H9 (cell line): ENCODE results near the gene ANKRD13D. TPM values are rescaled to one million over a fixed set of nuclear protein-coding genes. Genes with fewer than 3 reads are reported as not detected.

Source experiments
- DNase-seq: peaks from one replicate; pipeline ENCODE4 v3.0.0-alpha.2; 2017
- H2AFZ ChIP-seq: one replicate; pipeline ENCODE4 v1.6.1; 2013; ENCODE audit warnings: mild to moderate bottlenecking, low read length, control low read depth, moderate library complexity
- H2AK5ac ChIP-seq: 2 replicates; pipeline ENCODE4 v1.6.1; 2013; ENCODE audit warnings: low read length, control low read depth, mixed read lengths; ENCODE audit not compliant: insufficient read length
- H2BK120ac ChIP-seq: one replicate; pipeline ENCODE4 v1.6.1; 2013; ENCODE audit warnings: low read depth, mild to moderate bottlenecking, low read length, control low read depth, inconsistent platforms; ENCODE audit not compliant: poor library complexity, severe bottlenecking
- H2BK12ac ChIP-seq: 2 replicates; pipeline ENCODE4 v1.6.1; 2013; ENCODE audit warnings: low read length, control low read depth, mixed read lengths, low read depth; ENCODE audit not compliant: insufficient read length
- H2BK15ac ChIP-seq: 2 replicates; pipeline ENCODE4 v1.6.1; 2013; ENCODE audit warnings: low read depth, low read length, control low read depth
- H2BK20ac ChIP-seq: one replicate; pipeline ENCODE4 v1.6.1; 2013; ENCODE audit warnings: low read depth, mild to moderate bottlenecking, low read length, control low read depth, inconsistent platforms; ENCODE audit not compliant: poor library complexity, severe bottlenecking
- H2BK5ac ChIP-seq: 2 replicates; pipeline ENCODE4 v1.6.1; 2013; ENCODE audit warnings: low read length, control low read depth, mixed read lengths; ENCODE audit not compliant: insufficient read length
- H3K14ac ChIP-seq: 2 replicates; pipeline ENCODE4 v1.6.1; 2013; ENCODE audit warnings: low read length, control low read depth; ENCODE audit not compliant: insufficient read depth
- H3K18ac ChIP-seq: 2 replicates; pipeline ENCODE4 v1.6.1; 2013; ENCODE audit warnings: low read depth, mild to moderate bottlenecking, mixed read lengths, low read length, control low read depth; ENCODE audit not compliant: insufficient read length
- H3K23ac ChIP-seq: 2 replicates; pipeline ENCODE4 v1.6.1; 2013; ENCODE audit warnings: low read length, control low read depth, mixed read lengths, low read depth; ENCODE audit not compliant: insufficient read length
- H3K23me2 ChIP-seq: 2 replicates; pipeline ENCODE4 v1.6.1; 2013; ENCODE audit warnings: low read depth, mild to moderate bottlenecking, mixed read lengths, low read length, control low read depth; ENCODE audit not compliant: insufficient read length, poor library complexity, severe bottlenecking
- H3K27ac ChIP-seq: 2 replicates; pipeline ENCODE4 v1.5.1; 2013; ENCODE audit warnings: low read length, control low read depth, mixed read lengths, low read depth; ENCODE audit not compliant: insufficient read length
- H3K27me3 ChIP-seq: 2 replicates; pipeline ENCODE4 v1.6.1; 2013; ENCODE audit warnings: low read length, control low read depth, inconsistent platforms; ENCODE audit not compliant: insufficient read depth
- H3K4ac ChIP-seq: 2 replicates; pipeline ENCODE4 v1.6.1; 2013; ENCODE audit warnings: low read depth, mild to moderate bottlenecking, control low read depth, inconsistent platforms, low read length, moderate library complexity
- H3K4me1 ChIP-seq: 2 replicates; pipeline ENCODE4 v1.6.1; 2013; ENCODE audit warnings: low read length, control low read depth, inconsistent platforms; ENCODE audit not compliant: insufficient read depth
- H3K4me2 ChIP-seq: 2 replicates; pipeline ENCODE4 v1.6.1; 2013; ENCODE audit warnings: low read length, control low read depth, mixed read lengths; ENCODE audit not compliant: insufficient read length, insufficient read depth
- H3K56ac ChIP-seq: 2 replicates; pipeline ENCODE4 v1.6.1; 2013; ENCODE audit warnings: low read depth, mild to moderate bottlenecking, mixed read lengths, low read length, control low read depth; ENCODE audit not compliant: insufficient read length
- H3K79me1 ChIP-seq: 2 replicates; pipeline ENCODE4 v1.6.1; 2013; ENCODE audit warnings: low read depth, mild to moderate bottlenecking, moderate library complexity, low read length, control low read depth, inconsistent platforms; ENCODE audit not compliant: insufficient read depth, poor library complexity, severe bottlenecking
- H3K79me2 ChIP-seq: 2 replicates; pipeline ENCODE4 v1.6.1; 2013; ENCODE audit warnings: low read length, control low read depth, inconsistent platforms; ENCODE audit not compliant: insufficient read depth
- H3K9ac ChIP-seq: 2 replicates; pipeline ENCODE4 v1.6.1; 2013; ENCODE audit warnings: low read length, control low read depth, mixed read lengths; ENCODE audit not compliant: insufficient read length; ENCODE audit errors: extremely low read depth
- H3K9me3 ChIP-seq: one replicate; pipeline ENCODE4 v1.6.1; 2013; ENCODE audit warnings: low read depth, low read length, inconsistent platforms; ENCODE audit not compliant: control insufficient read depth
- H3T11ph ChIP-seq: one replicate; pipeline ENCODE4 v1.6.1; 2013; ENCODE audit warnings: mild to moderate bottlenecking, low read length, control low read depth, inconsistent platforms
- H4K20me1 ChIP-seq: one replicate; pipeline ENCODE4 v1.6.1; 2013; ENCODE audit not compliant: control insufficient read depth, insufficient read length, insufficient read depth
- H4K5ac ChIP-seq: 2 replicates; pipeline ENCODE4 v1.6.1; 2013; ENCODE audit warnings: low read depth, mild to moderate bottlenecking, mixed read lengths, low read length, control low read depth; ENCODE audit not compliant: insufficient read length
- H4K8ac ChIP-seq: replicated peaks from 2 replicates; pipeline ENCODE4 v1.6.1; 2013; ENCODE audit warnings: low read length, control low read depth, mixed read lengths, low read depth; ENCODE audit not compliant: insufficient read length
- H4K91ac ChIP-seq: 2 replicates; pipeline ENCODE4 v1.6.1; 2013; ENCODE audit warnings: low read depth, mild to moderate bottlenecking, moderate library complexity, mixed read lengths, low read length, control low read depth; ENCODE audit not compliant: insufficient read length
- H3K27ac Mint-ChIP-seq, 3 experiments: 2 replicates in 2 of 3; 3 replicates in 1 of 3; pipeline ENCODE4 v1.8.0; 2020 to 2021; ENCODE audit warnings: mixed read lengths in 3 of 3, mild to moderate bottlenecking in 1 of 3, moderate library complexity in 1 of 3
- H3K27me3 Mint-ChIP-seq: 2 replicates; pipeline ENCODE4 v1.8.0; 2021; ENCODE audit warnings: low read depth, mild to moderate bottlenecking, moderate library complexity, mixed read lengths
- H3K36me3 Mint-ChIP-seq, 3 experiments: 2 replicates in 2 of 3; 3 replicates in 1 of 3; pipeline ENCODE4 v1.8.0; 2020 to 2021; ENCODE audit warnings: low read depth in 3 of 3, mixed read lengths in 3 of 3; ENCODE audit not compliant: insufficient read depth in 1 of 3
- H3K4me1 Mint-ChIP-seq, 2 experiments: 2 replicates each; pipeline ENCODE4 v1.8.0; 2020; ENCODE audit warnings: mixed read lengths in 2 of 2
- H3K4me3 Mint-ChIP-seq, 2 experiments: 2 replicates in 1 of 2; 3 replicates in 1 of 2; pipeline ENCODE4 v1.8.0; 2020 to 2021; ENCODE audit warnings: mild to moderate bottlenecking in 2 of 2, mixed read lengths in 2 of 2, moderate library complexity in 1 of 2
- H3K9me3 Mint-ChIP-seq, 2 experiments: 2 replicates in 1 of 2; 3 replicates in 1 of 2; pipeline ENCODE4 v1.8.0; 2020; ENCODE audit warnings: mild to moderate bottlenecking in 2 of 2, mixed read lengths in 2 of 2, moderate library complexity in 1 of 2
- CTCF ChIP-seq: fragments of 200-600 bp; sonication (generic); conservative IDR thresholded peaks from 3 replicates; pipeline ENCODE4 v1.8.0; 2021; ENCODE audit warnings: antibody characterized with exemption, mild to moderate bottlenecking
- WGBS: extraction: QIAGEN DNeasy Blood & Tissue Kit; methylation state at CpG from one replicate; pipeline ENCODE4 v1.1.7; 2013; ENCODE audit warnings: missing lambda C conversion rate, low lambda C conversion rate, mixed read lengths; ENCODE audit not compliant: insufficient read length; ENCODE audit errors: extremely low coverage; 5-methylcytosine and 5-hydroxymethylcytosine counted together
- total RNA-seq: library from RNA; stranded (reverse); gene quantifications from 2 replicates; pipeline ENCODE4 v1.2.1, GENCODE V29; 2021

The ANKRD13D gene
- total RNA-seq, 1 experiment from 2014 or later = 42.1 TPM

GRCh38 chr11:67351275-67352005, 62.3 kb downstream of the ANKRD13D start:
- Histone ChIP-seq H3K14ac (no peak overlapping the region), H3K4me1 (no peaks in the 10 kb centered on the region), H2BK5ac (no peak overlapping the region), H3K18ac (no peak overlapping the region), H2AK5ac (no peak overlapping the region), H2BK120ac (no peak overlapping the region), H3K27ac (no peak overlapping the region), H2BK12ac (no peak overlapping the region), H2BK20ac (no peak overlapping the region), H3K27me3 (no peaks in the 10 kb centered on the region), H4K8ac (no peak overlapping the region), H3K23ac (no peak overlapping the region), H2BK15ac (no peak overlapping the region), H2AFZ (no peak overlapping the region), H3T11ph (no peak overlapping the region), H3K79me1 (no peaks in the 10 kb centered on the region), H3K9me3 (no peaks in the 10 kb centered on the region), H3K23me2 (peaks cover 14% of the 10 kb centered on the region), H4K20me1 (no peaks in the 10 kb centered on the region), H3K4ac (no peak overlapping the region), H3K4me2 (no peak overlapping the region), H4K5ac (no peak overlapping the region), H3K79me2 (no peaks in the 10 kb centered on the region), H3K9ac (no peak overlapping the region), H4K91ac (no peak overlapping the region), H3K56ac (no peak overlapping the region)
- Mint-ChIP-seq H3K9me3 (no peaks in the 10 kb centered on the region; a peak in 1 of 5 replicates), H3K4me1 (peaks cover 27 to 42% of the 10 kb centered on the region in 2 experiments), H3K36me3 (no peaks in the 10 kb centered on the region), H3K4me3 (peak overlapping the region; percentile 44 to 61; a peak in 4 of 5 replicates), H3K27ac (no peak overlapping the region; a peak in 1 of 7 replicates), H3K27me3 (no peaks in the 10 kb centered on the region; the same call in 1 of the 2 replicates)
- DNase-seq = peak; percentile 78
- TF ChIP-seq CTCF = peak; percentile 95
- no CpG with 5 or more reads among the region's 11 CpGs for WGBS

Other genes starting within 250 kb of the ANKRD13D start
- 14.8 and 15.7 TPM in 2 replicates for gene RHOD, start 232.5 kb upstream of the ANKRD13D start, total RNA-seq
- 82.1 and 85.9 TPM in 2 replicates for gene KDM2A, start 170.0 kb upstream of the ANKRD13D start, total RNA-seq
- gene GRK2, start 22.8 kb upstream of the ANKRD13D start, total RNA-seq = 55.5 and 56.3 TPM in 2 replicates
- 42.2 and 44.2 TPM in 2 replicates for gene SSH3, start 14.2 kb downstream of the ANKRD13D start, total RNA-seq
- 19.5 and 22.3 TPM in 2 replicates for gene POLD4, start 64.2 kb downstream of the ANKRD13D start, total RNA-seq
- 1.6 and 2.1 TPM in 2 replicates for gene CLCF1, start 84.3 kb downstream of the ANKRD13D start, total RNA-seq
- gene RAD9A, start 102.7 kb downstream of the ANKRD13D start, total RNA-seq = 20.9 and 23.8 TPM in 2 replicates
- gene PPP1CA, start 112.6 kb downstream of the ANKRD13D start, total RNA-seq = 205 and 214 TPM in 2 replicates
- 0.28 and 0.44 TPM in 2 replicates for gene TBC1D10C, start 114.8 kb downstream of the ANKRD13D start, total RNA-seq
- 0.88 and 1.1 TPM in 2 replicates for gene CARNS1, start 126.4 kb downstream of the ANKRD13D start, total RNA-seq
- 46.6 and 51.7 TPM in 2 replicates for gene RPS6KB2, start 139.2 kb downstream of the ANKRD13D start, total RNA-seq
- gene PTPRCAP, start 148.4 kb downstream of the ANKRD13D start, total RNA-seq = 1.7 and 1.9 TPM in 2 replicates
- 80.9 and 86.4 TPM in 2 replicates for gene CORO1B, start 154.2 kb downstream of the ANKRD13D start, total RNA-seq
- gene GPR152, start 163.4 kb downstream of the ANKRD13D start, total RNA-seq = not detected in 2 replicates
- 0.09 TPM in 1 of 2 replicates, not detected in the other for gene CABP4, start 166.1 kb downstream of the ANKRD13D start, total RNA-seq
- gene TMEM134, start 179.9 kb downstream of the ANKRD13D start, total RNA-seq = 46.9 and 53.6 TPM in 2 replicates
- 31.9 and 35.6 TPM in 2 replicates for gene AIP, start 193.7 kb downstream of the ANKRD13D start, total RNA-seq
- 43.5 and 50.1 TPM in 2 replicates for gene PITPNM1, start 216.1 kb downstream of the ANKRD13D start, total RNA-seq
- gene CDK2AP2, start 218.9 kb downstream of the ANKRD13D start, total RNA-seq = 32.9 and 36.1 TPM in 2 replicates
- not detected in 2 replicates for gene CABP2, start 234.1 kb downstream of the ANKRD13D start, total RNA-seq